ENCODE data around the gene EIF3F. TPM values are rescaled to one million over a fixed set of nuclear protein-coding genes. Genes with fewer than 3 reads are reported as not detected.

The EIF3F gene
- total and polyA plus RNA-seq, 10 of the 15 experiments (the other 5 are each of a cell fraction or from before 2014, with no cell fraction given) = 81.3 to 461 (median 213) TPM

DNA sequence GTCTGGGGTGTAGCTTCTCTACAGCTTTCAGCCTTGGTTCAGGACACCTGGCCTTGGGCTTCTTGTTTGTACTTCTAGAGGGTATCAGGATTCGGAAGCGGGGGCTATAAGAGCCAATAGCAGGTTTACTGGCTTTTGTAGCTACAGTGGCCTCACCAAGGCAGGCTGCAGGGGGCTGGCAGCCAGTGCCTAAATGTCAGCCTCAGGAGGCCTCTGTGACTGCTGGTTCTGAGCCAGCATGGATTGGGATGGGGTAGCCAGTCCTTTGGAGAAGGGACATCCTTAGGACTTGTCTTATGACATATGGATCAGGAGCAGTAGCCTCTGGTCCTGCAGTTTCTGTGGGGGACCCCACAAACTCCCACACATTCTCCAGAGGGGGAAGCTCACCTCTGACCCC, 29.9 kb downstream of the EIF3F start (continued):
- TF ChIP-seq, protein P1, sequence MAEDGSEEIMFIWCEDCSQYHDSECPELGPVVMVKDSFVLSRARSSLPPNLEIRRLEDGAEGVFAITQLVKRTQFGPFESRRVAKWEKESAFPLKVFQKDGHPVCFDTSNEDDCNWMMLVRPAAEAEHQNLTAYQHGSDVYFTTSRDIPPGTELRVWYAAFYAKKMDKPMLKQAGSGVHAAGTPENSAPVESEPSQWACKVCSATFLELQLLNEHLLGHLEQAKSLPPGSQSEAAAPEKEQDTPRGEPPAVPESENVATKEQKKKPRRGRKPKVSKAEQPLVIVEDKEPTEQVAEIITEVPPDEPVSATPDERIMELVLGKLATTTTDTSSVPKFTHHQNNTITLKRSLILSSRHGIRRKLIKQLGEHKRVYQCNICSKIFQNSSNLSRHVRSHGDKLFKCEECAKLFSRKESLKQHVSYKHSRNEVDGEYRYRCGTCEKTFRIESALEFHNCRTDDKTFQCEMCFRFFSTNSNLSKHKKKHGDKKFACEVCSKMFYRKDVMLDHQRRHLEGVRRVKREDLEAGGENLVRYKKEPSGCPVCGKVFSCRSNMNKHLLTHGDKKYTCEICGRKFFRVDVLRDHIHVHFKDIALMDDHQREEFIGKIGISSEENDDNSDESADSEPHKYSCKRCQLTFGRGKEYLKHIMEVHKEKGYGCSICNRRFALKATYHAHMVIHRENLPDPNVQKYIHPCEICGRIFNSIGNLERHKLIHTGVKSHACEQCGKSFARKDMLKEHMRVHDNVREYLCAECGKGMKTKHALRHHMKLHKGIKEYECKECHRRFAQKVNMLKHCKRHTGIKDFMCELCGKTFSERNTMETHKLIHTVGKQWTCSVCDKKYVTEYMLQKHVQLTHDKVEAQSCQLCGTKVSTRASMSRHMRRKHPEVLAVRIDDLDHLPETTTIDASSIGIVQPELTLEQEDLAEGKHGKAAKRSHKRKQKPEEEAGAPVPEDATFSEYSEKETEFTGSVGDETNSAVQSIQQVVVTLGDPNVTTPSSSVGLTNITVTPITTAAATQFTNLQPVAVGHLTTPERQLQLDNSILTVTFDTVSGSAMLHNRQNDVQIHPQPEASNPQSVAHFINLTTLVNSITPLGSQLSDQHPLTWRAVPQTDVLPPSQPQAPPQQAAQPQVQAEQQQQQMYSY (CRISPR knock-in tag; IDR thresholded peaks at IDR 0.05) = no peak
- TF ChIP-seq EZH2 (IDR thresholded peaks at IDR 0.05; ENCODE audit: borderline replicate concordance, control insufficient read depth, low read depth, low read length) = no peak
- no peak for TF ChIP-seq SIN3A (IDR thresholded peaks at IDR 0.05; ENCODE audit: low read depth, low read length)

DNA sequence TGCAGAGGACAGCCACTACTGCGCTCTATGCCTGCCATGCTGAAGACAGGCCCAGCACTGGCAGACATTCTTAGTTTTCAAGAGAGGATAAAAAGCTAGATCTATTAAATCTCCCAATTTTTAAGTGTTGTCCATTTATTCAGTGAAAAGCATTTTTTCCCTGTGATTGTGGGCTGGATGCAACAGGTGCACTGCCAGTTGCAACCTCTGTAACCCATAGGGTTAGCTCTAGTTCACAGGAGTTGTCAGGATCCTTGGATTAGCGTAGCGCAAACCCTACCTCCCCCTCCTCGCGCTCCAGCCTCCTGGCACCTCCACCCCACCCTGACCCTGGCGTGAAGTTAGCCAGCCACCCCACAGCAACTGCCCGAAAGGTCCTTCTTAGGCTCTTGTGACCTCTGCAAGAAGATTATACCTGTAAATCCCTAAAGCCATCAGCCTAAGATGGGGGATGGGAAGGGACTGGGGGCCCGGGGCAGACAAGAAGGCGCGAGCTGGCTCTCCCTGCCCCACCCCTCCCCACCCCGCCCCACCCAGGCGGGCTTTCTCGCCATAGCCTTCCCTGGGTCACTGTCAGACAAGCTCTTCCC, 30.9 kb downstream of the EIF3F start:
- Histone ChIP-seq H3K9me3 (replicated peaks; ENCODE audit: control insufficient read depth, insufficient read depth, low read length) (no peaks in the 10 kb centered on the region), H3K4me1 (ENCODE audit: control insufficient read depth, insufficient read depth, low read length) (no peaks in the 10 kb centered on the region), H3K27ac (ENCODE audit: control insufficient read depth, insufficient read depth) (no peak overlapping the region), H3K79me2 (ENCODE audit: control insufficient read depth, insufficient read depth, low read length) (no peaks in the 10 kb centered on the region), H4K20me1 (ENCODE audit: control insufficient read depth, insufficient read depth) (no peaks in the 10 kb centered on the region), H3K36me3 (ENCODE audit: control insufficient read depth in 2 of 2, insufficient read depth in 2 of 2, low read length in 1 of 2) (no peaks in the 10 kb centered on the region), H2AFZ (ENCODE audit: control insufficient read depth, low read depth, low read length) (no peak overlapping the region), H3K9ac (ENCODE audit: control insufficient read depth, insufficient read depth, low read length) (no peak overlapping the region), H3K27me3 (replicated peaks in 1 of 2; ENCODE audit: control insufficient read depth in 2 of 2, insufficient read depth in 2 of 2, low read length in 1 of 2) (peaks cover 5 to 8% of the 10 kb centered on the region in 2 experiments), H3K4me2 (ENCODE audit: control insufficient read depth, insufficient read depth) (no peak overlapping the region), H3K4me3 (no peak overlapping the region)
- POLR2A ChIA-PET = no interaction called here
- WGBS (ENCODE audit: insufficient coverage, insufficient replicate concordance, low lambda C conversion rate, missing lambda C conversion rate) = 66% methylated on average over 10 of the region's 13 CpGs
- RAD21 ChIA-PET (ENCODE audit: unreplicated experiment) = interaction anchor here (1.1 kb wide), 1 partner anchor 11 kb away, joined by 4 read pairs; no protein-coding TSS in a partner anchor
- no peak for TF ChIP-seq TCF12 (IDR thresholded peaks at IDR 0.05; ENCODE audit: low read depth, low read length)
- TF ChIP-seq ASH2L (IDR thresholded peaks at IDR 0.05; ENCODE audit: borderline replicate concordance, low read depth) = no peak
- TF ChIP-seq CHD2 (IDR thresholded peaks at IDR 0.05; ENCODE audit: borderline replicate concordance, low read depth, low read length) = no peak
- TF ChIP-seq EGR1 (IDR thresholded peaks at IDR 0.05; ENCODE audit: borderline replicate concordance in 1 of 2, low read depth in 2 of 2, low read length in 2 of 2) = no peak
- no peak for TF ChIP-seq CEBPB (IDR thresholded peaks at IDR 0.05; ENCODE audit: borderline replicate concordance in 1 of 2, low read depth in 2 of 2, low read length in 2 of 2)
- TF ChIP-seq LARP7 (IDR thresholded peaks at IDR 0.05) = no peak
- ATAC-seq (no peak), DNase-seq (ENCODE audit: low read depth, low spot score) (no peak), FAIRE-seq (no peak)
- in situ Hi-C loops (cut with MboI) (no loop called here), intact Hi-C loops (cut with micrococcal nuclease; ENCODE audit: unreplicated experiment) (no loop called here)
- BruUV-seq (replicated peaks) = no TSS peak
- CTCF ChIA-PET = interaction anchor here (0.7 to 4.0 kb wide), 4 partner anchors 11 to 123 kb away, joined by 3 to 24 read pairs (median 8); no protein-coding TSS in a partner anchor
- SMC1A ChIA-PET (ENCODE audit: uncharacterized antibody, unreplicated experiment) = interaction anchor here (0.8 kb wide), 1 partner anchor 12 kb away, joined by 3 read pairs; no protein-coding TSS in a partner anchor
